DND-41 (cell line): ENCODE data around the gene TOGARAM2.

ENCODE experiments used
- ATAC-seq: fragments of 200-7000 bp; cut with Tn5 transposase; 3 replicates; pipeline ENCODE4 v1.9.1; 2021; ENCODE audit warnings: low read depth; ENCODE audit not compliant: insufficient read depth
- DNase-seq: peaks from one replicate; pipeline ENCODE4 v3.0.0-alpha.2; 2020
- H2AFZ ChIP-seq: 2 replicates; pipeline ENCODE4 v1.6.0; 2012; ENCODE audit warnings: low read depth, low read length
- H3K27ac ChIP-seq: 2 replicates; pipeline ENCODE4 v1.5.1; 2012; ENCODE audit warnings: low read length, inconsistent platforms
- H3K27me3 ChIP-seq: fragments of 200-600 bp; sonication (generic); 2 replicates; pipeline ENCODE4 v1.6.0; 2012; ENCODE audit warnings: low read length, mild to moderate bottlenecking, inconsistent platforms; ENCODE audit not compliant: insufficient read depth, poor library complexity
- H3K36me3 ChIP-seq: 2 replicates; pipeline ENCODE4 v1.5.1; 2012; ENCODE audit warnings: low read length, inconsistent platforms; ENCODE audit not compliant: insufficient read depth
- H3K4me1 ChIP-seq: 2 replicates; pipeline ENCODE4 v1.5.1; 2012; ENCODE audit warnings: mild to moderate bottlenecking, low read length; ENCODE audit not compliant: insufficient read depth
- H3K4me2 ChIP-seq: 2 replicates; pipeline ENCODE4 v1.6.0; 2012; ENCODE audit warnings: mild to moderate bottlenecking, moderate library complexity, low read length, inconsistent platforms; ENCODE audit not compliant: insufficient read depth
- H3K4me3 ChIP-seq, 2 experiments: fragments of 200-600 bp in 1 of 2; shearing (Covaris generic) in 1 of 2; 2 replicates each; pipeline ENCODE4 v1.5.1; 2012 to 2016; ENCODE audit warnings: inconsistent platforms in 2 of 2, low read length in 2 of 2, mild to moderate bottlenecking in 2 of 2, low read depth in 1 of 2, moderate library complexity in 1 of 2
- H3K79me2 ChIP-seq: 2 replicates; pipeline ENCODE4 v1.6.0; 2012; ENCODE audit warnings: low read length, inconsistent platforms; ENCODE audit not compliant: insufficient read depth
- H3K9ac ChIP-seq: 2 replicates; pipeline ENCODE4 v1.6.0; 2012; ENCODE audit warnings: low read depth, mild to moderate bottlenecking, inconsistent platforms, low read length, moderate library complexity
- H3K9me3 ChIP-seq: 2 replicates; pipeline ENCODE4 v1.5.1; 2012; ENCODE audit warnings: low read length, moderate library complexity, mild to moderate bottlenecking, inconsistent platforms; ENCODE audit not compliant: insufficient read depth, severe bottlenecking
- H4K20me1 ChIP-seq: 2 replicates; pipeline ENCODE4 v1.6.0; 2012; ENCODE audit warnings: low read length; ENCODE audit not compliant: insufficient read depth
- CTCF ChIP-seq: IDR thresholded peaks from 2 replicates; pipeline ENCODE4 v1.5.1; 2012; ENCODE audit warnings: borderline replicate concordance, low read length, moderate library complexity, mild to moderate bottlenecking; ENCODE audit not compliant: poor library complexity, severe bottlenecking; ENCODE audit errors: extremely low read depth
- EZH2 ChIP-seq: IDR thresholded peaks from 3 replicates; pipeline ENCODE4 v1.6.1; 2012; ENCODE audit warnings: borderline replicate concordance, low read depth, mild to moderate bottlenecking, moderate library complexity, low read length, inconsistent platforms; ENCODE audit not compliant: severe bottlenecking

TOGARAM2 gene

GRCh38 chr2:29074411-29074810 lies 93.3 kb downstream of the TOGARAM2 start, which contains the start of gene PCARE:
PCARE (minus strand) TSS chr2:29074523; CDS start chr2:29074261, 262 bp downstream.
- H3K4me2 ChIP-seq = no peak within 1 kb of the TSS
- no peak within 1 kb of the TSS for H3K9ac ChIP-seq
- H2AFZ ChIP-seq = no peak within 1 kb of the TSS
- no peak for ATAC-seq
- peaks cover 4% of the 10 kb centered on the region for H3K9me3 ChIP-seq
- no peak for DNase-seq
- no peaks in the 10 kb centered on the region for H3K79me2 ChIP-seq
- peaks cover 4% of the 10 kb centered on the region for H3K27me3 ChIP-seq
- H3K4me3 ChIP-seq = no peak within 1 kb of the TSS
- H4K20me1 ChIP-seq = no peaks in the 10 kb centered on the region
- no peaks in the 10 kb centered on the region for H3K4me1 ChIP-seq
- no peak for TF ChIP-seq CTCF
- no peak within 1 kb of the TSS for H3K27ac ChIP-seq
- no peaks in the 10 kb centered on the region for H3K36me3 ChIP-seq

- Histone ChIP-seq H2AFZ (no peak overlapping the region), H3K79me2 (no peaks in the 10 kb centered on the region), H3K9me3 (peaks cover 21% of the 10 kb centered on the region), H3K27me3 (peaks cover 4% of the 10 kb centered on the region), H3K4me1 (no peaks in the 10 kb centered on the region), H3K27ac (no peak overlapping the region), H3K9ac (no peak overlapping the region), H3K36me3 (no peaks in the 10 kb centered on the region), H4K20me1 (no peaks in the 10 kb centered on the region), H3K4me3 (no peak overlapping the region), H3K4me2 (no peak overlapping the region)
- no peak for DNase-seq
- ATAC-seq = no peak
- no peak for TF ChIP-seq EZH2
- no peak for TF ChIP-seq CTCF
Observed at GRCh38 chr2:29075894-29076705, 95.0 kb downstream of the TOGARAM2 start.

GRCh38 chr2:29079887-29080286 lies 98.8 kb downstream of the TOGARAM2 start:
- TF ChIP-seq EZH2 (no peak), CTCF (no peak)

More at GRCh38 chr2:29079887-29080286, 98.8 kb downstream of the TOGARAM2 start:
- H3K9ac ChIP-seq = no peak overlapping the region
- H3K4me3 ChIP-seq = no peak overlapping the region
- no peaks in the 10 kb centered on the region for H4K20me1 ChIP-seq
- H3K79me2 ChIP-seq = no peaks in the 10 kb centered on the region
- peaks cover 23% of the 10 kb centered on the region for H3K9me3 ChIP-seq
- no peaks in the 10 kb centered on the region for H3K36me3 ChIP-seq
- H3K27ac ChIP-seq = no peak overlapping the region
- no peak overlapping the region for H2AFZ ChIP-seq
- H3K4me2 ChIP-seq = no peak overlapping the region
- DNase-seq = no peak
- H3K4me1 ChIP-seq = no peaks in the 10 kb centered on the region
- ATAC-seq = no peak
- no peaks in the 10 kb centered on the region for H3K27me3 ChIP-seq
